Thoracic aorta (tissue), 2 donors: ENCODE results near the gene SIPA1L3. TPM values are rescaled to one million over a fixed set of nuclear protein-coding genes. Genes with fewer than 3 reads are reported as not detected.

ENCODE experiments used
- ATAC-seq: fragments of 150-250 bp; one replicate; pipeline ENCODE4 v1.8.0; 2017; ENCODE audit warnings: low read depth; ENCODE audit not compliant: insufficient number of reproducible peaks, low FRiP score
- DNase-seq: peaks from one replicate; pipeline ENCODE4 v3.0.0-alpha.2; 2020; ENCODE audit warnings: low spot score
- H3K27ac ChIP-seq, 2 donors: fragments of 200-600 bp; sonication (generic); 1 replicate in 1 of 2; 2 replicates in 1 of 2; pipeline ENCODE4 v1.5.1; 2016; ENCODE audit warnings: mild to moderate bottlenecking in 2 of 2, moderate library complexity in 2 of 2
- H3K27me3 ChIP-seq: fragments of 200-600 bp; sonication (generic); replicated peaks from 2 replicates; pipeline ENCODE4 v1.6.0; 2016; ENCODE audit warnings: mild to moderate bottlenecking; ENCODE audit not compliant: insufficient read depth
- H3K36me3 ChIP-seq: fragments of 200-600 bp; sonication (generic); one replicate; pipeline ENCODE4 v1.5.1; 2016
- H3K4me1 ChIP-seq, 2 donors: fragments of 200-600 bp; sonication (generic); 1 replicate in 1 of 2; 2 replicates in 1 of 2; pipeline versions ENCODE4 v1.5.1 to v1.6.0; 2016; ENCODE audit warnings: low read depth in 2 of 2, mild to moderate bottlenecking in 1 of 2; ENCODE audit not compliant: control insufficient read depth in 1 of 2
- H3K4me3 ChIP-seq: fragments of 200-600 bp; sonication (generic); 2 replicates; pipeline ENCODE4 v1.5.1; 2016; ENCODE audit warnings: mild to moderate bottlenecking
- H3K9me3 ChIP-seq: fragments of 200-600 bp; sonication (generic); 2 replicates; pipeline ENCODE4 v1.5.1; 2016
- total RNA-seq, 2 donors: library from RNA; depleted of rRNA; stranded (reverse); fragments of >200 nt; gene quantifications; one replicate each; pipeline versions ENCODE4 v1.1.0 to v1.2.3, GENCODE V29; 2016
- TF ChIP-seq, protein P1 (sequence below): fragments of 200-600 bp; sonication (generic); IDR thresholded peaks from one replicate; pipeline ENCODE4 v1.5.1; 2019; ENCODE audit warnings: antibody characterized with exemption

SIPA1L3 gene
- total RNA-seq, 2 donors from 2014 or later: 14.5 to 39.4 TPM

DNA sequence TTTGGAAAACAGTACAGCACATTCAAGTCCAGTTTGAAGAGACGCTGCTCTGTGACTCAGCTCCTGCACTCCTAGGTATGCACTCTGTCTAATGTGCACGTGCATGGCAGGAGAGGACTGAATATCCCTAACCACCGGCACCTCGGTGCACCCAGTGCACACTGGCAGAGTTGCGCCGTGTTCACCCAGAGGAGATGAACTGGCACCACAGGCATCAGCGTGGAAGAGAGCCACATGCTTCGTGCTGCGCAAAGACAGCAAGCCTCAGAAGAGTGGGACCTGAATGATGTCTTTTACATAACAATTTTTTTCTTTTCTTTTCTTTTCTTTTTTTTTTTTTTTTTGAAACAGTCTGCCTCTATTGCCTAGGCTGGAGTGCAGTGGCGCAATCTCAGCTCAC is 194.7 kb downstream of the SIPA1L3 start:
- TF ChIP-seq, protein P1, sequence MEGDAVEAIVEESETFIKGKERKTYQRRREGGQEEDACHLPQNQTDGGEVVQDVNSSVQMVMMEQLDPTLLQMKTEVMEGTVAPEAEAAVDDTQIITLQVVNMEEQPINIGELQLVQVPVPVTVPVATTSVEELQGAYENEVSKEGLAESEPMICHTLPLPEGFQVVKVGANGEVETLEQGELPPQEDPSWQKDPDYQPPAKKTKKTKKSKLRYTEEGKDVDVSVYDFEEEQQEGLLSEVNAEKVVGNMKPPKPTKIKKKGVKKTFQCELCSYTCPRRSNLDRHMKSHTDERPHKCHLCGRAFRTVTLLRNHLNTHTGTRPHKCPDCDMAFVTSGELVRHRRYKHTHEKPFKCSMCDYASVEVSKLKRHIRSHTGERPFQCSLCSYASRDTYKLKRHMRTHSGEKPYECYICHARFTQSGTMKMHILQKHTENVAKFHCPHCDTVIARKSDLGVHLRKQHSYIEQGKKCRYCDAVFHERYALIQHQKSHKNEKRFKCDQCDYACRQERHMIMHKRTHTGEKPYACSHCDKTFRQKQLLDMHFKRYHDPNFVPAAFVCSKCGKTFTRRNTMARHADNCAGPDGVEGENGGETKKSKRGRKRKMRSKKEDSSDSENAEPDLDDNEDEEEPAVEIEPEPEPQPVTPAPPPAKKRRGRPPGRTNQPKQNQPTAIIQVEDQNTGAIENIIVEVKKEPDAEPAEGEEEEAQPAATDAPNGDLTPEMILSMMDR: no peak
- Histone ChIP-seq H3K4me3 (no peak overlapping the region), H3K36me3 (peaks cover 20% of the 10 kb centered on the region), H3K4me1 (no peaks in the 10 kb centered on the region), H3K9me3 (no peaks in the 10 kb centered on the region), H3K27me3 (no peaks in the 10 kb centered on the region), H3K27ac (no peak overlapping the region)
- DNase-seq (no peak), ATAC-seq (no peak)

DNA sequence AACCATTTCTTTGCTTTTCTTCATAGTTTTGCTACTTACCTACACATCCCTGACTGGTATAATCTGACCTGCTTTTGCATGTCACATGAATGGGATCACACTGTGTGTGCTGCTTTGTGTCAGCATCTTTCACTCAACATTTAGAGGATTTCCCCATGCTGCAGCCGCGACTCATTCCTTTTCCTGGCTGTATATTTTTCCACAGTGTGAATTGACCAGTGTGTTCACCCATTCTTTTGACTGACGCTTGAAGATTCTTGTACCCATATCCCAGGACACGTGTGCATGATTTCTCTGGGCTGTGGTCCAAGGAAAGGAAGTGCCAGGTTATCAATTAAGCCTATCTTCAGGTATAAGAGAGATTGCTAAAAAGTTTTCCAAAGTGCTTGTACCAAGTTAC is 198.6 kb downstream of the SIPA1L3 start:
- DNase-seq (no peak), ATAC-seq (no peak)
- Histone ChIP-seq H3K36me3 (peaks cover 33% of the 10 kb centered on the region), H3K4me1 (no peaks in the 10 kb centered on the region), H3K27me3 (no peaks in the 10 kb centered on the region), H3K4me3 (no peak overlapping the region), H3K9me3 (no peaks in the 10 kb centered on the region), H3K27ac (no peak overlapping the region)
- TF ChIP-seq, protein P1: no peak

DNA sequence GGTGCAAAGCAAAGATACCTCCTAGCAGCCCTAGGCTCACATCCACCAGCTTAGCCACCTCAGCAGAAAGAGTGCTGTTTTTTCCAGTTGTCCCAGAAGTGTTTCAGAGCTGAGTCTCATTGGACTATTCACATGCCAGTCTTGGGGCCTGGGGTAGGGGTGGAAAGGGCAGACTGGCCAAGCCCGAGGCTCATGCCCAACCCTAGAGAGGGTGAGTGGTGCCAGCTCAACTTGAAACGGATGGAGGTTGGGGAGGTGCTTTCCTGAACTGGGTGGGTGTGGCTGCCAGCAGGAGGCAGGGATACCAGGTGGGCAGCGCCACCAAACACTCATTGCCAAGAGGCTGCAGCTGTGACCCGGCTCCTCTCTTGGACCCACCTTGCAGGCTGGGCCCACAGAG is 200.1 kb downstream of the SIPA1L3 start:
- TF ChIP-seq, protein P1: no peak
- no peaks in the 10 kb centered on the region for H3K27me3 ChIP-seq
- H3K27ac ChIP-seq: no peak overlapping the region
- H3K36me3 ChIP-seq: peaks cover 34% of the 10 kb centered on the region
- no peak for DNase-seq
- no peak for ATAC-seq
- no peaks in the 10 kb centered on the region for H3K9me3 ChIP-seq
- no peaks in the 10 kb centered on the region for H3K4me1 ChIP-seq
- no peak overlapping the region for H3K4me3 ChIP-seq

DNA sequence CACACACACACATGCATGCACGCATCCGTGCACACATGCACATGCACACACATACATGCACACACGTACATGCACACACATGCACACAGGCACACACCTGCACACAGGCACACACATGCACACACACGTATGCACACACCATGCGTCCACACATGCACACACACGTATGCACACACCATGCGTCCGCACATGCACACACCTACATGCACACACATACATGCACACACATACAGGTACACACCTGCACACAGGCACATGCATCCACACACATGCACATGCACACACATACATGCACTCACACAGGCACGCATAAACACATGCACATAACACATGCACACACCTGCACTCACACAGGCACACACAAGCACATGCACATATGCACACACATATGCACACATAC is 204.9 kb downstream of the SIPA1L3 start:
- Histone ChIP-seq H3K36me3 (peaks cover 26% of the 10 kb centered on the region), H3K4me1 (no peaks in the 10 kb centered on the region), H3K27ac (no peak overlapping the region), H3K9me3 (no peaks in the 10 kb centered on the region), H3K4me3 (no peak overlapping the region), H3K27me3 (no peaks in the 10 kb centered on the region)
- TF ChIP-seq, protein P1: no peak
- DNase-seq (no peak), ATAC-seq (no peak)

DNA sequence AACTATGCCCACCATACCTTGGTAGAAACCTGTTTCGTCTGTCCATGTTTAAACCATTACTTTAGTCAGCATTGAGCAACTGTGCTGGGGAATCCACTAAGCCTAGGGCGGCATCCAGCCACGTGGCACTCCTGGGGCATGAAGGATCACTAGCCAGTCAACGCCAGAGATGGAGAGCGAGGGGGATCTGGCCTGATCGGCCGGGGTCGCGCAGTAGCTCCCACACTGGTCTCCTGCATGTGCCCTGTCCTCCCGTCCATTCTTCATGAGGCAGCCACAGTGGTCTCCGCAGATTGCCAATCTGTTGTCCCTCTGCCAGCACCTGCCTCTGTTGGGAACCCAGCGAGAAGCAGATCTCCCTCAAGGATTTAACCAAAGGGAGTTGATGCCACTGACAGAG is 207.6 kb downstream of the SIPA1L3 start:
- Histone ChIP-seq H3K9me3 (no peaks in the 10 kb centered on the region), H3K4me1 (no peaks in the 10 kb centered on the region), H3K36me3 (peaks cover 12% of the 10 kb centered on the region), H3K27me3 (no peaks in the 10 kb centered on the region), H3K4me3 (no peak overlapping the region), H3K27ac (no peak overlapping the region)
- ATAC-seq (no peak), DNase-seq (no peak)
- TF ChIP-seq, protein P1: no peak
